T47D (cell line): ENCODE data around the gene TECPR1.
A peak's percentile ranks its signal among the peaks of the same experiment; 100 is the strongest.

Experiments
- DNase-seq, 2 experiments: peaks; one replicate each; pipeline versions ENCODE4 v3.0.0 to v3.0.0-alpha.2; 2011 to 2012; ENCODE audit warnings: low read depth in 1 of 2, low spot score in 1 of 2
- JUND ChIP-seq: IDR thresholded peaks from 2 replicates; pipeline ENCODE4 v1.6.1; 2012; ENCODE audit warnings: low read depth
- in situ Hi-C: cut with HindIII; loops from 2 replicates; pipeline ENCODE4 v1.10.0; 2016; ENCODE audit warnings: low sequenced_read_pairs, low pct_unique_long_range_greater_than_20kb

The TECPR1 gene

DNA sequence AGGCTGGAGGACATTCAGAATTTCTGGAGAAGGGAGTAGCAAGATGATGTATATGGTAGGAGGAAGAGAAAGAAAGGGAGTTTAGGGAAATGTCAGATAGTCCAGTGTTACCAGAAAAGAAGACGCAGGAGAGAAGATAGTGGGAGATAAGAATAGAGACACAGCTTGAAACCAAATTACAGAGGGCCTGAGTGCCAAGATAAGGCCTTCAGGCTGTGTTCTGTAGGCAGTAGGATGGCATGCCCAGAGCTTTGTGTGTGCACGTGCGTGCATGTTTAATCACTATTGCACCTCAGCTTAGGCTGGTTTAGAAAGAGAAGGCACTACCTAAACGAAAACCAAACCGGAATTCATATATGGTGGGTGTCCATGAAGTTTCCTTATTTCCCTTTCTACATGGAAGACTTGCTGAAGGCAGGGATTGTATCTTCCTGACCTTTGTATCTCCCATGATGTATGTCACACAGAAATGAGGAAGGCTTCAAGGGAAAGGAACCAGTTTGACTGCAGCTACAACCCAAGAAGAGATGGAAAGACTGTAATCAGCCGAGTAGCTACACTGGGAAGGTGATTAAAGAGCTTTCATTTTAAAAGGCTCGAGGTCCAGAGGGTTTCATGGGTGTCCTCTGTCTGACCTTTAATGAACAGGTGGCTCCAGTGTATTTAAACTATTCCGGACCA, 76.6 kb downstream of the TECPR1 start:
- DNase-seq: no peak
- TF ChIP-seq JUND: no peak
- in situ Hi-C loops: no loop called here

DNA sequence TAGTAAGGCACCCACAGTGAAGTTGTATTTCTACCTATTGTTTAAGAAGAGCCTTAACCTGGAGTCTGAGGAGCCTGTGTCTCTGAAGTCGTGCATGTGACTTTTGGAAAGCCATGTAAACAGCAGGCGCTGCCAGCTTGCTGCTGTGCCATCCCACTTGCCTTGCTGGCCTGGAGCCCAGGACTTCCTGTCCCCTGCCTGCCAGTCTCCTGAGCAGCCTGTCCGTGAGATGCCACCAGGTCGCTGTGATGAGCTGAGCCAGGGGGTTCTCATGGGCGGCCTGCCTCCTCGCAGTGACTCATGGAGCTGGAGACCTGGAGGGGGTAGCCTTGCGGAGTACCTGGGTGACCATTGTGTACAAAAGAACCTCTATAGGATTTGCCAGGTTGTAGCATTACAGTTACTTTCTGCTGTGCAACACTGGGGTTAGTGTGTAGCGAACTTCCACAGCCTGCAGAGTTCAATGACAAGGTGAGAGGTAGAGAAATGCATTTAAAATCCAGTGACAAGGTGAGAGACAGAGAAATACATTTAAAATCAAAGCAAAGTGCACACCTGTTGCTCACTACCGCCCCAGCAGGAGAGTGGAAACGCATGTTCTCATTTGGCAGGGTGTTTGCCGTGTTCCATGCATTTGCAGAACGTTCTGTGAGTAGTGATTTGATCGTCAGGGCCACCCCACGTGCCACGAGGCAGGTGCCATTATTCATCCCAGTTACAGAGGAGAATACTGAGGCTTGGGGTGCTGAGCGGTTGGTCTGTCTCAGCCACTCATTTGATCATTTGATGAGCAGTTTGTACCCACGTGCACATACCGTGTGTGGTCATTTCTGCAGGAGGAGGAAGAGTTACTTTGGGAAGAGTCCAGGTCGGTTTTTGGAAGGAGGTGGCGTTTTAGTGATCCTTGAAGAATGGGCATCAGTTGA, 77.4 kb downstream of the TECPR1 start:
- no peak for TF ChIP-seq JUND
- in situ Hi-C loops: no loop called here
- DNase-seq: peak in 1 of 2 experiments; percentile 26

DNA sequence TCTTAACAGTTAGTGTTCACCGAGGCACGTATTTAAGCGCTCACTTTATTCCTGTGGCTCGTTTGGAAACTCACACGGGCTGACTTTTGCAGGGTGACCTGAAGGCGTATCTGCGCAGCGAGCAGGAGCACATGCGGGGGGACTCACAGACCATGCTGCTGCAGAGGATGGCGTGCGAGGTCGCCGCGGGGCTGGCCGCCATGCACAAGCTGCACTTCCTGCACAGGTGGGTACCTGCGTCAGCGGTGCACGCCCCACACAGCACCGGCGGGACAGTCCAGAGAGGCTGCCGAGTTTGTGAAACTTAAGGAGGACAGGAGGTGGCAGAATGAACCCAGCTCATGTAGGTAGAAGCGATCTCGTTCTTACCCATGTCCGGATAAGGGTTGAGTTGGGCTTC, 80.6 kb downstream of the TECPR1 start:
- no peak for TF ChIP-seq JUND
- no peak for DNase-seq
- in situ Hi-C loops: no loop called here

DNA sequence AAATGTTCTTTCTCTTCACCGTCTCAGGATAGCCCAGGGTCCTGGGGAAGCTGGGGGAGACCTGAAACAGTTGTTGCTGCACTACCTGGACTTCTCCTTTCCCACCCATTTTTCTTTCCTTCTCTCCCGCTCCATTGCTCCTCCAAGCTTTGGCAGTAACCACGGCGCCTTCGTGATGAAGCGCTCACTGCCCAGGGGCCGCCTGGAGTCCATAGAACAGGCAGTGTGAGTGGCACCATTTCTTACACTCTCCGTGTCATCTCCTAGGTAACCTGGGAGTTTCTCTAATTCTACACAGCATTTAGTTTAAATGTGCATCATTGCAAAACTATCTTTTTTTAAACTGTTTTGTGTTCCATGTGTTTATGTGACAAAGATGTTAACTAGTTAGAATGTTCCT, 81.1 kb downstream of the TECPR1 start:
- TF ChIP-seq JUND: no peak
- in situ Hi-C loops: no loop called here
- no peak for DNase-seq

DNA sequence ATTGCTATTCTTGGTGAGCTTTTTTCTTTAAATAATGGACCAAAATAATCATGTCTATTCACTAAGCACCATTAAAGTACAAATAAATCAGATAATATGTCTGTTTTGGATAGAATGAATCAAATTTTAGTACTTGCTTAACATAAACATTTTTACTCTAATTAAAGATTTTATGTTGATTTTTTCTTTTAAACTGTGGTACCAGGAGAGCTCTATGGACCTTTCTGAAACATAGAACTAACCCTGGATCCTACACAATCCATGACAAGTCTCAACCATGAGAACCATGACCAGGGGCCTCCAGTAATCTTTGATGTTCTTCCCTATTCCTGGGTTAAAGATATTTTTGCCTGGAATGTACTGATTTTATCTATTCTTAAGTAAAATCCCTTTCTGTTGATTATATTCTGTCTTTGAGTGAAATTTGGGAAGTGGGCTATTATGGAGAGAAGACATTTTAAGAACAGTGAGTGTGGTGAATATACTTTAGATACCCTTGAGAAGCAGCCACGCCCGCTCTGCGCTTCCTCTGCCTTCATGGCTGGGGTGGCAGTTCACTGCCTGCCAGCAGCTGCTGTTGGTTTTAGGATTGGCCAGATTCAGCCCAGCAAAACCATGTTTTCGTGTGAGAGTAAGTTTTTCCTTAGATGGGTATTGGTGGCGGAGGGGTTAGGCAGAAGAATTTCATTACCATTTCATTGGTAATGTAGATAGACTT, 83.0 kb downstream of the TECPR1 start:
- DNase-seq: no peak
- TF ChIP-seq JUND: no peak
- in situ Hi-C loops: no loop called here

DNA sequence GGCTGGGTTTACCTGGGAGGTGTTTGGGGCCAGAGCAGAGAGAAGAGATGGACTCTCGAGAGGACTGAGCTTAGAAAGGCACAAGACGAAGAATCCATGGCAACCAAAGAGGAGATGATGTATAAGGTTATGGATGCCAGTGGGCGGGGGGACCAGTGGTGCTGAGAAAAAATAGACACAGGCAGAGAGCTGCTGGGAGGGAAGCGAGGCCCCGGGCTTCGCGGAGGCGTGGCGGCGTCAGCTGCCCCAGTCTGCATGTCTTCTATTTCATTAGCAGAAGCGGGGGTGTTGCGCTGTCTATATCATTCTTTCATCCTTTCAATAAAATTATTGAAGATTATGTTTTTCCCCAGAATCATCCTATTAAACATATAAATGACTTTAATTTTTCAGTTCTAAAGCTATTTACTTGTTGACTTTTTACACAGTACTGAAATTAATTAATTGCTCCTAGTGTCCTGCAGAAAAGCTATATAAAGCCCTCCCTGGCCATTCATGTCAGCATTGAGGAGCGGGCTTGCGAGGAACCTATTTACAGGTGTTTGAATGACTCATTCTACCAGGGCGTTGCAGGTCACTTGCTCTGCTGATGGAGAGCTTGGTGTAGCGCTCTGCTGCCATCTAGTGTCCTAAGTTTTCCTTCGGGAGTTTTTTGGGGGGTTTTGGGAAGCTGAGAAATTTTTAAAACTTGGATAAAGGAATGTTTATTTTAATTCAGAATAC, 83.7 kb downstream of the TECPR1 start:
- DNase-seq: peak; percentile 71 to 75
- 0 out of 2 replicates have a peak, but pooled peaks have one; percentile 31 for TF ChIP-seq JUND
- in situ Hi-C loops: no loop called here

DNA sequence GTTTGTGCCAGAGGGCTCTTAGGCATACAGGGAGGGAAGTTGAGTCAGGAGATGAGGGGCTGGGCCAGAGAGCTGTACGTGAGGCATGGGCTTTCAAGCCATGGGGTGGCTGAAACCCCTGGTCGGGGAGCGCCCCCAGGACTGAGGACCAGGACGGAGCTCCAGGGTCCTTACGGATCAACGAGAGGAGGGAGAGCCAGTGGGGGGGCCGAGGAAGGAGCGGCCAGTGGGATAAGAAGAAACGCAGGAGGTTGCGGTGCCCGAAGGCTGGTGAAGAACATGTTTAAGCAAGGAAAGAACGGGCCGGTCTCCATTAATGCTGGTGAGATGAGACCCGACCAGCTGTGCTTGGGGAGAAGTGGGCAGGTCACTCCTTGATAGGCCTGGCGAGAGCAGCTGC, 84.4 kb downstream of the TECPR1 start:
- no peak for TF ChIP-seq JUND
- DNase-seq: no peak
- in situ Hi-C loops: no loop called here

DNA sequence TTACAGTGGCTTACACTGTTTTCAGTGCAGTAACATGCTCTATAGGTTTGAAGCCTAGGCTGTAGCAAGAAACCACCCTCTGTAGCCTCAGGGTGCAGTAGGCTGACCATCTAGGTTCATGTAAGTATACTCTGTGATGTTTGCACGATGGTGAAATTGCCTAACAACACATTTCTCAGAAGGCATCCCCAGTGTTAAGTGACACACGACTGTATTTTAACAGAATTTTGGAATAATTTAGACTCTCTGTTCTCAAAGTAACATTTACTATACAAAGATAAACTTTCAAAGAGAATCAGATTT, 85.4 kb downstream of the TECPR1 start:
- peak in 1 of 2 experiments; percentile 21 for DNase-seq
- in situ Hi-C loops: no loop called here
- no peak for TF ChIP-seq JUND

DNA sequence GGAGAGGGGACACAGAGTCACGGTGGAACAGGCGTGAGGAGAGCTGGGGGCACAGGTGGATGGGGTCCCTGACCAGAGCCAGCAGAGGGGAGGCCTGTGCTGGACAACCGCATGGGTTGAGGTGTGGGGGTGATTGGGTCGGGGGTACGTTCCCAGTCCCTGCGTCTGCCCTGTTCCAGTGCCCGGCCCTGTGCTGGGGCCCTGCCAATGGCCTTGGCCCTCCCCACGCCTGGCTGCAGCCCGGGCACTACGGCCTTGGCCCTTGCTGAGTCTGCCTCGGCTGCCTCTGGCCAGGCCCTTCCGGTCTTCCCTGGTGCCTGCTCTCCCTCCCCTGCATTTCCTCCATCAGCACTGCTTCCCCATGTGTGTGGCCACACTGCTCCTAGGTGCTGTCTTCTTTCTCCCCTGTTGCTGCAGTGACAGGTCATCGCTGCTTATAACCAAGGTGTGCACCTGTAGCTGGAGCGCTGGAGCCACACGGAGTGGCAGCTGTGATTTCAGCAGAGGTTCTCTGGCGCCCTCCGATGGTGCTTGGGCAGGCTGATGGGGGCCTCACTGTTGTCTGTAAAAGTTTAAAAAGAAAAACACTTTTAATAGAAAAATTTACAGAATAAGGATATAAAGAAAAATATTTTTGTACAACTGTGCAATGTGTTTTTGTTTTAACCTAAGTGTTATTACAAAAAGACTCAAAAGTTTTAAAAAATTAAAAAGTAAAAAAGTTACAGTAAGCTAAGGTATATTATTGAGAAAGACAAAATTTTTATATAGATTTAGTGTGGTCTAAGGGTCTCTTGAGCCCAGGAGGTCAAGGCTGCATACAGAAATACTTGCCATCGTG, 86.0 kb downstream of the TECPR1 start:
- in situ Hi-C loops: no loop called here
- no peak for TF ChIP-seq JUND
- peak; percentile 48 to 63 for DNase-seq
